K562 (cell line): ENCODE results near the gene CHRDL2. TPM values are rescaled to one million over a fixed set of nuclear protein-coding genes. Genes with fewer than 3 reads are reported as not detected.

Source experiments
- ATAC-seq: fragments of 200-7000 bp; cut with Tn5 transposase; 3 replicates; pipeline ENCODE4 v1.9.1; 2020; ENCODE audit warnings: moderate library complexity
- BruUV-seq: library from RNA; stranded (reverse); fragments of 400-500 nt; replicated peaks from 2 replicates; lab custom pipeline; 2021; lab: Mats Ljungman, UMichigan
- CTCF ChIA-PET: fragments of 300-600 bp; formaldehyde crosslinking; extraction: SDS; loops from one replicate; lab custom pipeline; 2021; ENCODE audit warnings: low intra/inter-chr PET ratio; lab: Yijun Ruan, JAX
- POLR2A ChIA-PET: fragments of 300-600, 350-650 bp; sonication (Branson Sonifier 250); formaldehyde crosslinking; extraction: SDS; loops from one replicate; lab custom pipeline; 2021; ENCODE audit warnings: antibody characterized with exemption, inconsistent platforms; lab: Yijun Ruan, JAX
- DNase-seq, 4 experiments: peaks; one replicate each; pipeline versions ENCODE4 v3.0.0 to v3.0.0-alpha.2; 2011 to 2018; ENCODE audit warnings: low spot score in 3 of 4, mixed read lengths in 3 of 4; ENCODE audit errors: extremely low read depth in 1 of 4
- FAIRE-seq: peaks from 2 replicates; lab custom pipeline; 2011; peaks lifted over from hg19 to GRCh38; lab: Jason Lieb, UNC
- H2AFZ ChIP-seq: 2 replicates; pipeline ENCODE4 v1.6.0; 2011; ENCODE audit warnings: low read depth, low read length, control low read depth, inconsistent platforms
- H3K27ac ChIP-seq: fragments of 200-600 bp; 3 replicates; pipeline ENCODE4 v1.8.0; 2011; ENCODE audit warnings: low read depth, mild to moderate bottlenecking, control low read depth, inconsistent platforms, low read length, moderate library complexity, mixed read lengths; ENCODE audit errors: extremely low read depth
- H3K27me3 ChIP-seq, 2 experiments: fragments of 300-600 bp in 1 of 2; 2 replicates in 1 of 2; 3 replicates in 1 of 2; pipeline versions ENCODE4 v1.6.0 to v1.8.0; 2011; ENCODE audit warnings: inconsistent platforms in 2 of 2, low read length in 2 of 2, mild to moderate bottlenecking in 1 of 2, mixed read lengths in 1 of 2, moderate library complexity in 1 of 2; ENCODE audit not compliant: control insufficient read depth in 2 of 2, insufficient read depth in 2 of 2
- H3K36me3 ChIP-seq: fragments of 300-600 bp; 3 replicates; pipeline ENCODE4 v1.8.0; 2011; ENCODE audit warnings: mild to moderate bottlenecking, low read length, inconsistent platforms; ENCODE audit not compliant: control insufficient read depth, insufficient read depth
- H3K4me1 ChIP-seq, 2 experiments: fragments of 200-600 bp in 1 of 2; replicated peaks in 1 of 2; 2 replicates in 1 of 2; 3 replicates in 1 of 2; pipeline versions ENCODE4 v1.5.1 to v1.8.0; 2011; ENCODE audit warnings: inconsistent platforms in 2 of 2, low read length in 2 of 2, mild to moderate bottlenecking in 1 of 2, mixed read lengths in 1 of 2, moderate library complexity in 1 of 2; ENCODE audit not compliant: control insufficient read depth in 2 of 2, insufficient read depth in 2 of 2
- H3K4me2 ChIP-seq: 2 replicates; pipeline ENCODE4 v1.6.1; 2011; ENCODE audit warnings: low read length, control low read depth, inconsistent platforms, mixed read lengths; ENCODE audit not compliant: insufficient read depth
- H3K4me3 ChIP-seq: fragments of 200-600 bp; sonication (generic), shearing (Covaris generic); 2 replicates; pipeline ENCODE4 v1.5.1; 2016; ENCODE audit warnings: control low read depth, inconsistent platforms
- H3K79me2 ChIP-seq: fragments of 200-600 bp; 3 replicates; pipeline ENCODE4 v1.8.0; 2011; ENCODE audit warnings: low read length, inconsistent platforms; ENCODE audit not compliant: control insufficient read depth, insufficient read depth
- H3K9ac ChIP-seq, 2 experiments: 2 replicates each; pipeline versions ENCODE4 v1.6.0 to v1.6.1; 2011; ENCODE audit warnings: low read depth in 2 of 2, low read length in 2 of 2, control low read depth in 1 of 2, inconsistent platforms in 1 of 2, mild to moderate bottlenecking in 1 of 2, mixed read lengths in 1 of 2; ENCODE audit not compliant: insufficient read depth in 1 of 2
- H3K9me1 ChIP-seq: one replicate; pipeline ENCODE4 v1.6.0; 2011; ENCODE audit warnings: inconsistent platforms, mild to moderate bottlenecking, low read length, moderate library complexity; ENCODE audit not compliant: control insufficient read depth, insufficient read depth
- H3K9me3 ChIP-seq: replicated peaks from 2 replicates; pipeline ENCODE4 v1.5.1; 2011; ENCODE audit warnings: low read depth, low read length, inconsistent platforms; ENCODE audit not compliant: control insufficient read depth, insufficient read depth
- H4K20me1 ChIP-seq: replicated peaks from 2 replicates; pipeline ENCODE4 v1.6.1; 2011; ENCODE audit warnings: low read length, inconsistent platforms, mixed read lengths; ENCODE audit not compliant: control insufficient read depth, insufficient read depth
- C11orf30 ChIP-seq: fragments of 450-650 bp; IDR thresholded peaks from 2 replicates; pipeline ENCODE4 v1.6.1; 2016; ENCODE audit warnings: low read depth, mild to moderate bottlenecking
- FOXP1 ChIP-seq: sonication (generic); formaldehyde crosslinking; IDR thresholded peaks from 2 replicates; pipeline ENCODE4 v1.8.0; 2022; ENCODE audit warnings: mild to moderate bottlenecking, missing genetic modification reagents
- PHB ChIP-seq: fragments of 250-450 bp; sonication (Bioruptor Pico); IDR thresholded peaks from 2 replicates; pipeline ENCODE4 v1.5.0; 2021
- SAFB ChIP-seq: fragments of 200-400 bp; formaldehyde crosslinking; IDR thresholded peaks from 2 replicates; pipeline ENCODE4 v1.6.1; 2017; ENCODE audit warnings: low read depth, low read length, borderline replicate concordance
- TGIF2 ChIP-seq: sonication (generic); formaldehyde crosslinking; IDR thresholded peaks from 2 replicates; pipeline ENCODE4 v1.8.1; 2022; ENCODE audit warnings: mild to moderate bottlenecking, missing genetic modification reagents, moderate library complexity
- ZBTB40 ChIP-seq, 2 experiments: fragments of 450-650 bp in 1 of 2; sonication (generic) in 1 of 2; formaldehyde crosslinking in 1 of 2; IDR thresholded peaks; 2 replicates each; pipeline versions ENCODE4 v1.7.1 to v1.9.0; 2016 to 2022; ENCODE audit warnings: inconsistent platforms in 1 of 2, mild to moderate bottlenecking in 1 of 2, missing genetic modification reagents in 1 of 2
- ZNF316 ChIP-seq: fragments of 450-650 bp; IDR thresholded peaks from 2 replicates; pipeline ENCODE4 v1.6.1; 2016
- WGBS: fragments of 100-300 bp; shearing (Covaris generic); methylation state at CpG from one replicate; pipeline ENCODE4 v1.1.6; 2016; ENCODE audit warnings: low coverage, mixed read lengths; ENCODE audit not compliant: insufficient coverage; ENCODE audit errors: missing lambda C conversion rate; 5-methylcytosine and 5-hydroxymethylcytosine counted together
- in situ Hi-C: fragments of 300-500 bp; cut with MboI; formaldehyde crosslinking; loops from 4 replicates; pipeline ENCODE4 v1.15.0; 2018; ENCODE audit warnings: inconsistent platforms, mixed read lengths
- intact Hi-C: fragments of 100-400 bp; cut with micrococcal nuclease; formaldehyde crosslinking; loops from 2 replicates; pipeline ENCODE4 v1.14.2; 2022
- polyA plus RNA-seq, 8 experiments: library from polyadenylated mRNA; depleted of rRNA in 4 of 8; stranded (reverse) in 5 of 8; unstranded in 3 of 8; fragments of >200 nt; fragmentation: Nextera tagmentation in 2 of 8; fragmentation: Illumina TruSeq in 1 of 8; extraction: Ambion mirVana in 2 of 8; extraction: Trizol in 1 of 8; gene quantifications; 2 replicates each; pipeline versions ENCODE4 v1.2.1 to v1.2.3, GENCODE V29; 2011 to 2014; ENCODE audit warnings: inconsistent platforms in 1 of 8, missing spikeins in 1 of 8
- total RNA-seq, 7 experiments: library from RNA; depleted of rRNA in 6 of 7; stranded (reverse); fragments of >200 nt in 6 of 7; fragmentation: Illumina TruSeq in 2 of 7; extraction: Trizol in 2 of 7; gene quantifications; 2 replicates each; pipeline versions ENCODE4 v1.2.1 to v1.2.3, GENCODE V29; 2011 to 2021; ENCODE audit warnings: low replicate concordance in 1 of 7
- TF ChIP-seq, protein P1 (sequence below): fragments of 450-650 bp; formaldehyde crosslinking; IDR thresholded peaks from 2 replicates; pipeline ENCODE4 v1.4.0; 2020; ENCODE audit warnings: mild to moderate bottlenecking, moderate library complexity
- TF ChIP-seq, protein P2 (sequence below), 2 experiments: IDR thresholded peaks; 2 replicates each; pipeline ENCODE4 v1.6.1; 2011; ENCODE audit warnings: borderline replicate concordance in 1 of 2, control low read depth in 1 of 2, low read depth in 1 of 2, low read length in 1 of 2, mild to moderate bottlenecking in 1 of 2, mixed read lengths in 1 of 2, moderate library complexity in 1 of 2; ENCODE audit not compliant: insufficient read depth in 1 of 2, insufficient read length in 1 of 2, poor library complexity in 1 of 2, severe bottlenecking in 1 of 2; ENCODE audit errors: extremely low read depth in 1 of 2

The CHRDL2 gene
- total and polyA plus RNA-seq, 9 of the 15 experiments (the other 6 are each of a cell fraction or from before 2014, with no cell fraction given): not detected

DNA sequence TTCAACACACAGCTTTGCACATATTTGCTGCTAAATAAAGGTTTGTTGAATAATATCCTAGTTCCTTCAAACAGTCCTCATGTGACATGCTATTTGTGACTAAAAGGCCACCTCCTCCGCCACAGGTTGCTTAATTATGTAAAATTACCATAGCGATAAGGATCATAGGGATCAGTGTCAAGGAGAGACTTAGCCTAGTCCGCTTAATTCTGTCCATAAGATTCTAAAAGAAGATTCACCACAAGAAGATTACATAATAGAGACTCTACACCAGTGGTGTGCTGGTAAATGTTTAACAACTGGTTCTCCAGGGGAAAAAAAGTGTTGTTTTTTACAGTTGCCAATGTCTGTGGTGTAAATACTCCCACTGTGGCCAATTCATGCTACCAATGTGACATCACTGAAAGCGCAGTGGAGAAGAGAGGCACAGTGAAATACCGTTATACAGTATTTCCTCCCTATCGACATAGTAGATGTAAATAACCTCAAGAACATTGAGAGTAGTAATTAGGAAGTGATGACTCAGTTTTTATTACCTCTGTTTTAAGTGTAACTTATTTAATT lies 4.2 kb upstream of the CHRDL2 start:
- BruUV-seq: no TSS peak
- Histone ChIP-seq H2AFZ (no peak overlapping the region), H3K4me1 (peaks cover 0 to 6% of the 10 kb centered on the region in 2 experiments; a peak in 1 of 5 replicates), H3K9me1 (no peaks in the 10 kb centered on the region), H3K36me3 (no peaks in the 10 kb centered on the region), H3K9me3 (no peaks in the 10 kb centered on the region; the same call in 1 of the 2 replicates), H3K27me3 (peaks cover 25 to 47% of the 10 kb centered on the region in 2 experiments), H3K79me2 (no peaks in the 10 kb centered on the region), H4K20me1 (no peaks in the 10 kb centered on the region; the same call in 1 of the 2 replicates), H3K9ac (no peak overlapping the region), H3K4me2 (no peak overlapping the region), H3K4me3 (no peak overlapping the region), H3K27ac (no peak overlapping the region)
- POLR2A ChIA-PET: no interaction called here
- in situ Hi-C loops: no loop called here
- FAIRE-seq: no peak
- CTCF ChIA-PET: no interaction called here
- intact Hi-C loops: loop anchor here (10.0 kb wide), 1 partner anchor 281 kb away; no protein-coding TSS in a partner anchor
- no peak for ATAC-seq
- 14% methylated on average over 6 of the region's 6 CpGs for whole genome bisulfite sequencing
- TF ChIP-seq ZNF316 (peak; percentile 66), FOXP1 (no peak), PHB (CRISPR knock-in tag) (no peak), ZBTB40 (IDR thresholded peaks at IDR 0.05) (peak; percentile 57; the same call in 1 of the 2 replicates), ZBTB40 (CRISPR knock-in tag; IDR thresholded peaks at IDR 0.05) (no peak), TGIF2 (CRISPR knock-in tag) (no peak), SAFB (no peak), C11orf30 (peak; percentile 22; the same call in 1 of the 2 replicates)
- TF ChIP-seq, protein P1, sequence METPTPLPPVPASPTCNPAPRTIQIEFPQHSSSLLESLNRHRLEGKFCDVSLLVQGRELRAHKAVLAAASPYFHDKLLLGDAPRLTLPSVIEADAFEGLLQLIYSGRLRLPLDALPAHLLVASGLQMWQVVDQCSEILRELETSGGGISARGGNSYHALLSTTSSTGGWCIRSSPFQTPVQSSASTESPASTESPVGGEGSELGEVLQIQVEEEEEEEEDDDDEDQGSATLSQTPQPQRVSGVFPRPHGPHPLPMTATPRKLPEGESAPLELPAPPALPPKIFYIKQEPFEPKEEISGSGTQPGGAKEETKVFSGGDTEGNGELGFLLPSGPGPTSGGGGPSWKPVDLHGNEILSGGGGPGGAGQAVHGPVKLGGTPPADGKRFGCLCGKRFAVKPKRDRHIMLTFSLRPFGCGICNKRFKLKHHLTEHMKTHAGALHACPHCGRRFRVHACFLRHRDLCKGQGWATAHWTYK: no peak
- TF ChIP-seq, protein P2, sequence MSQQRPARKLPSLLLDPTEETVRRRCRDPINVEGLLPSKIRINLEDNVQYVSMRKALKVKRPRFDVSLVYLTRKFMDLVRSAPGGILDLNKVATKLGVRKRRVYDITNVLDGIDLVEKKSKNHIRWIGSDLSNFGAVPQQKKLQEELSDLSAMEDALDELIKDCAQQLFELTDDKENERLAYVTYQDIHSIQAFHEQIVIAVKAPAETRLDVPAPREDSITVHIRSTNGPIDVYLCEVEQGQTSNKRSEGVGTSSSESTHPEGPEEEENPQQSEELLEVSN (IDR thresholded peaks at IDR 0.05; ENCODE audit: borderline replicate concordance in 1 of 2, extremely low read depth in 1 of 2, insufficient read depth in 1 of 2, insufficient read length in 1 of 2, low read depth in 1 of 2, low read length in 1 of 2, poor library complexity in 1 of 2, severe bottlenecking in 1 of 2): no peak
- no peak for DNase-seq
